ENCODE results near the gene RIIAD1.

- TF ChIP-seq POLR2A (IDR thresholded peaks at IDR 0.05; ENCODE audit: low read depth) (no peak), EP300 (IDR thresholded peaks at IDR 0.05) (no peak)
Measured at GRCh38 chr1:151713044-151713443, 8.3 kb upstream of the RIIAD1 start.
